Hepatocyte (in vitro differentiated cells): Measurements from ENCODE around the gene SUPT4H1.

ENCODE experiments used
- EZH2phosphoT487 ChIP-seq: fragments of 200-600 bp; sonication (generic); IDR thresholded peaks from one replicate; pipeline ENCODE4 v1.6.1; 2018; ENCODE audit warnings: antibody characterized with exemption, mild to moderate bottlenecking, low read depth, moderate library complexity; ENCODE audit not compliant: unreplicated experiment, severe bottlenecking
- TF ChIP-seq, protein P1 (sequence below): fragments of 200-600 bp; sonication (generic); IDR thresholded peaks from 2 replicates; pipeline ENCODE4 v1.5.1; 2016; ENCODE audit warnings: antibody characterized with exemption, mild to moderate bottlenecking; ENCODE audit not compliant: poor library complexity

DNA sequence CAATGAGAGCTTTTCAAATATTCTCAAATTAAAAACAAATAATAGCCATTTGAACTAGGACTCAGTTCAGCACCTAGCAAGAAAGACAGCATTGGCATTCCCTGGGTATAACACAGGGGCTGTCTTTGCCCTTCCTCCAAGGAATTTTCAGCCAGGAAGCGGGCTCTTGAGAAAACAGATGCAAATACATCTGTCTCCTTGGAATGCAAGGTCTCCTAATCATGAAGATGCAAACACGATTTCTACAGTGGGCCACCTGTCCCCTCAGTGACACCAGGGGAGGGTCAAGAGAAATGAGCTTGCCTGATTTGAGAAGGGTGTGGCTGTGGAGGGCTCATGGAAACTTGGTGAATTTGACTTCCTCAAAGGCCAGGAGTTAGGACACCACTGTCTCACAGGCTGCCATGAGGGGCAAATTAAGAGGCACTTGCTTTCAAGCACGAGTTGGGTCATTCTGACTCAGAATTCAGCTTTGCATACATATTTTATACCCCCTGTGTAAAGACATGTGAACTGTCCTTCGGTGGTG lies 24.5 kb upstream of the SUPT4H1 start:
- TF ChIP-seq, protein P1, sequence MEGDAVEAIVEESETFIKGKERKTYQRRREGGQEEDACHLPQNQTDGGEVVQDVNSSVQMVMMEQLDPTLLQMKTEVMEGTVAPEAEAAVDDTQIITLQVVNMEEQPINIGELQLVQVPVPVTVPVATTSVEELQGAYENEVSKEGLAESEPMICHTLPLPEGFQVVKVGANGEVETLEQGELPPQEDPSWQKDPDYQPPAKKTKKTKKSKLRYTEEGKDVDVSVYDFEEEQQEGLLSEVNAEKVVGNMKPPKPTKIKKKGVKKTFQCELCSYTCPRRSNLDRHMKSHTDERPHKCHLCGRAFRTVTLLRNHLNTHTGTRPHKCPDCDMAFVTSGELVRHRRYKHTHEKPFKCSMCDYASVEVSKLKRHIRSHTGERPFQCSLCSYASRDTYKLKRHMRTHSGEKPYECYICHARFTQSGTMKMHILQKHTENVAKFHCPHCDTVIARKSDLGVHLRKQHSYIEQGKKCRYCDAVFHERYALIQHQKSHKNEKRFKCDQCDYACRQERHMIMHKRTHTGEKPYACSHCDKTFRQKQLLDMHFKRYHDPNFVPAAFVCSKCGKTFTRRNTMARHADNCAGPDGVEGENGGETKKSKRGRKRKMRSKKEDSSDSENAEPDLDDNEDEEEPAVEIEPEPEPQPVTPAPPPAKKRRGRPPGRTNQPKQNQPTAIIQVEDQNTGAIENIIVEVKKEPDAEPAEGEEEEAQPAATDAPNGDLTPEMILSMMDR: no peak
- TF ChIP-seq EZH2phosphoT487: no peak
